ENCODE measurements around the gene TMEM123.

Gene TMEM123

DNA sequence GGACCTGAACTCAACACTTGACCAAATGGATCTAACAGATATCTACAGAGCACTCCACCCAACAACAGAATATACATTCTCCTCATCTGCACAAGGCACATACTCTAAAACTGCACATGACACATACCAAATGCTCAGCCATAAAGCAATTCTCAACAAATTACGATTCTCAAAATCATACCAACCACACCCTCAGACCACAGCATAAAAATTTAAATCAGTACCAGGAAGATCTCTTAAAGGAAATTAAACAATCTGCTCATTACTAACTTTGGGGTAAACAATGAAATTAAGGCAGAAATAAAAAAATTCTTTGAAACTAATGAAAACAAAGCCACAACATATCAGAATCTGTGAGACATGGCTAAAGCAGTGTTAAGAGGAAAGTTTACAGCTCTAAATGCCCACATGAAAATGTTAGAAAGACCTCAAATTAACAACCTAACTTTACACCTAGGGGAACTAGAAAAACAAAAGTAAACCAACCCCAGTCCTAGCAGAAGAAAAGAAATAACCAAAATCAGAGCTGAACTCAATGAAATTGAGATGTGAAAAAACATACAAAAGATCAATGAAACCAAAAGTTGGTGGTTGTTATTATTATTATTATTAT is 37.2 kb downstream of the TMEM123 start:
- TF ChIP-seq, protein P1, sequence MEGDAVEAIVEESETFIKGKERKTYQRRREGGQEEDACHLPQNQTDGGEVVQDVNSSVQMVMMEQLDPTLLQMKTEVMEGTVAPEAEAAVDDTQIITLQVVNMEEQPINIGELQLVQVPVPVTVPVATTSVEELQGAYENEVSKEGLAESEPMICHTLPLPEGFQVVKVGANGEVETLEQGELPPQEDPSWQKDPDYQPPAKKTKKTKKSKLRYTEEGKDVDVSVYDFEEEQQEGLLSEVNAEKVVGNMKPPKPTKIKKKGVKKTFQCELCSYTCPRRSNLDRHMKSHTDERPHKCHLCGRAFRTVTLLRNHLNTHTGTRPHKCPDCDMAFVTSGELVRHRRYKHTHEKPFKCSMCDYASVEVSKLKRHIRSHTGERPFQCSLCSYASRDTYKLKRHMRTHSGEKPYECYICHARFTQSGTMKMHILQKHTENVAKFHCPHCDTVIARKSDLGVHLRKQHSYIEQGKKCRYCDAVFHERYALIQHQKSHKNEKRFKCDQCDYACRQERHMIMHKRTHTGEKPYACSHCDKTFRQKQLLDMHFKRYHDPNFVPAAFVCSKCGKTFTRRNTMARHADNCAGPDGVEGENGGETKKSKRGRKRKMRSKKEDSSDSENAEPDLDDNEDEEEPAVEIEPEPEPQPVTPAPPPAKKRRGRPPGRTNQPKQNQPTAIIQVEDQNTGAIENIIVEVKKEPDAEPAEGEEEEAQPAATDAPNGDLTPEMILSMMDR (IDR thresholded peaks at IDR 0.05; ENCODE audit: control insufficient read depth, extremely low read depth, insufficient read depth): no peak
- no peak overlapping the region for H3K4me3 ChIP-seq (ENCODE audit: low read depth, low read length)
- no peak for DNase-seq (ENCODE audit: low read depth)

DNA sequence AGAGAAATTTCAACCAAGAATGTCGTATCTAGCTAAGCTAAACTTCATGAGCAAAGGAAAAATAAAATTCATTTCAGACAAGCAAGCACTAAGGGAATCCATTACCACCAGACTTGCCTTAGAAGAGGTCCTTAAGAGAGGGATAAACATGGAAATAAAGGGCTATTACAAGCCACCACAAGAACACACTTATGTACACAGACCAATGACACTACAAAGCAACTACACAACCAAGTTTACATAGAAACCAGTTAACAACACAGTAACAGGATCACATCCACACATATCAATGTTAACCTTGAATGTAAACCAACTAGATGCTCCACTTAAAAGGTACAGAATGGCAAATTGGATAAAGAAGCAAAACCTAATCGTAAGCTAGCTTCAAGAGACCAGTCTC is 38.0 kb downstream of the TMEM123 start:
- TF ChIP-seq, protein P1 (IDR thresholded peaks at IDR 0.05; ENCODE audit: control insufficient read depth, extremely low read depth, insufficient read depth): no peak
- DNase-seq (ENCODE audit: low read depth): no peak
- H3K4me3 ChIP-seq (ENCODE audit: low read depth, low read length): no peak overlapping the region

DNA sequence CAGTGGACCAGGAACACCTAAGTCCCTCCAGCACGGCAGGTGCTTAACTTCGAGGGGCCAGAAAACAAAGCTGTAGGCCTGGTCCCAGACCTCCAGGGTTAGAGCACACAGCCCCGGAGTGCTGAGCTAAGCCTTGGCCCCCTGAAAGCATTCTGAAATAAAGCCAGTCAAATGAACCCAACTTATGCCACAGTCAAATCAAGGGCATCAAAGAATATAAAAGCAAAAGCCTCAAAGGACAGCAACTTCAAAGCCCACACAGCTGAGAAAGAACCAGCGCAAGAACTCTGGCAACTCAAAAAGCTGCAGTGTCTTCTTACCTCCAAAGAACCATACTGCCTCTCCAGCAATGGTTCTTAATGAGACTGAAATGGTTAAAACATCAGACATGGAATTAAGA is 39.1 kb downstream of the TMEM123 start:
- TF ChIP-seq, protein P1 (IDR thresholded peaks at IDR 0.05; ENCODE audit: control insufficient read depth, extremely low read depth, insufficient read depth): no peak
- no peak for DNase-seq (ENCODE audit: low read depth)
- no peak overlapping the region for H3K4me3 ChIP-seq (ENCODE audit: low read depth, low read length)

DNA sequence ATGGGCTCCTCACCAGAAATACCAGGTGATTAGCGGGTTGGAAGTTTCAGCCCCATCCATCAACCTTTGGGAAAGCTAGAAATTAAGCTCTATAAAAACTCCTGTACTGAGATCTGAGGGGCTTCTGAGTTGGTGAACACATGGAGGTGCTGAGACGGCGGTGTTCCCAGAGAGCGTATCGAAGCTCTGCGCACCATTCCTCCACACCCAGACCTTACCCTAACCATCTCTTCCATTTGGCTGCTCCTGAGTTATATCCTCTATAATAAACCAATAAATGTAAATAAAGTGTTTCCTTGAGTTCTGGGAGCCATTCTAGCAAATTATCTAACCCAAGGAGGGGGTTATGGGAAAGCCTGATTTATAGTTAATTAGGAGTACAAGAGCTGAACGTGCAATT is 41.4 kb downstream of the TMEM123 start:
- DNase-seq (ENCODE audit: low read depth): no peak
- TF ChIP-seq, protein P1 (IDR thresholded peaks at IDR 0.05; ENCODE audit: control insufficient read depth, extremely low read depth, insufficient read depth): no peak
- H3K4me3 ChIP-seq (ENCODE audit: low read depth, low read length): no peak overlapping the region

DNA sequence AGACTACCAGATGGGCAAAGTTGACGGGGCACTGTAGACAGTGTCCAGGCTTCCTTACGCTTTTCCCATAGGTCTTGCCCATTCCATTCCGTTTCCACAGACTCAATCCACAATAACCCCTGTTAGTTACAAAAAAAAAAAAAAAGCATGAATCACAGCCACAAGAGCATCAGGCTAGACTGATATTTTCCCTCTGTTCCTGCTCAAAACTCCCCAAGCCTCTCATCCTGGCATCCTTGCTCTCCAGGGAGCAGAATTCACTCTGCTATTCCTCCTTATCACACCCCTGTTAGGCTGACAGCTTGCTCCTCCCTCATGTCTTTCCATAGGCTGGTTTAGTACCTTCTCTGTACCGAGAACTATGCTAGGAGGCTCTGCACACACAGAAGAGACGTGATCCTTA is 42.2 kb downstream of the TMEM123 start:
- no peak for DNase-seq (ENCODE audit: low read depth)
- H3K4me3 ChIP-seq (ENCODE audit: low read depth, low read length): no peak overlapping the region
- TF ChIP-seq, protein P1 (IDR thresholded peaks at IDR 0.05; ENCODE audit: control insufficient read depth, extremely low read depth, insufficient read depth): no peak

DNA sequence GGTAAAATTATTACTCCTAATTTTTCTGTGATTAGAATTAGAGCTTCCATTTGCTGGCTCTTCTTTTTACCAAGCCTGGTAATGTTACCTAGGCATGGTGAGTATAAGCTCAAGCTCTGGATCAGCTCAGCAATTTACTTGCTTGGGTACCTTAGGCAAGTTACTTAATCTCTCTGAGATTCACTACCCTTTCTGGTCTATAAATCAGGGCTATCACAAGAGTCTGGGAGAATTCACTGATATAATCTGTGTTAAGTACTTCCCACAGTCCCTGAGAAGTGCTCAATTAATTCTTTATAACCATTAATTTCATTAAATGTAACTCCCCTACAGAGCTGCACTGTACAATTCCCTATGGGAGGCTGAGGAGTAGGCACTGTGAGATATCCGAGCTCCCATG is 44.2 kb downstream of the TMEM123 start:
- DNase-seq (ENCODE audit: low read depth): no peak
- TF ChIP-seq, protein P1 (IDR thresholded peaks at IDR 0.05; ENCODE audit: control insufficient read depth, extremely low read depth, insufficient read depth): no peak
- no peak overlapping the region for H3K4me3 ChIP-seq (ENCODE audit: low read depth, low read length)

DNA sequence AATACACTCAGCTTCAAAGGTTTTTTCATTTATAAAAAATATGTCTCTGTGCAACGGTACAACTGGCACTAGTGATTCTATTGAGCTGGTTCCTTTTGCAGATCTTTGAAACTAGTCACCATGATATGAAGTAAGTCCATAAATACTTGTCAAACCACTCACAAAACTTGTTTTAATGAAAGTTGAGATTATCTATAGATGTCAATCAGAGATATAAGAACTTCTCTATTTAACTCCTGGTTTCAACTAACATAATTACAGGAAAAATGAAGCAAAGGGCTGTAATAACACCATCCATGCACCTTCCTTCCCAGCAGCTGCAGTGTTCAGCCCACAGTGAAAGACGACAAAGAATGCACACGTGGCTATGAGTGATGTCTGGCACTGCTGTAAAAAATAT is 44.7 kb downstream of the TMEM123 start:
- TF ChIP-seq, protein P1 (IDR thresholded peaks at IDR 0.05; ENCODE audit: control insufficient read depth, extremely low read depth, insufficient read depth): no peak

More for the DNA sequence above, 44.7 kb downstream of the TMEM123 start:
- H3K4me3 ChIP-seq (ENCODE audit: low read depth, low read length): no peak overlapping the region
- no peak for DNase-seq (ENCODE audit: low read depth)

Data from LNCaP clone FGC (cell line).